Measurements from ENCODE around the gene ARSB.

Gene ARSB

GRCh38 chr5:78727786-78728761, 257.0 kb downstream of the ARSB start:
- DNase-seq (ENCODE audit: low read depth), result no peak

More at GRCh38 chr5:78727786-78728761, 257.0 kb downstream of the ARSB start:
- TF ChIP-seq CTCF (conservative IDR thresholded peaks at IDR 0.05; ENCODE audit: control insufficient read depth, insufficient read depth, low read depth, low read length), result no peak
- H3K4me3 ChIP-seq (ENCODE audit: control insufficient read depth, low read depth, low read length), result no peak overlapping the region

All from fibroblast of mammary gland (primary cell).